KMS-11 (cell line): ENCODE data around the gene VPREB1.
"Not testable (repeated sequence)": the region's sequence is repeated elsewhere in the genome, so short reads cannot be mapped to it uniquely, and the experiment has no call there.

Experiments
- H2AFZ ChIP-seq: fragments of 200-600 bp; sonication (generic); 2 replicates; pipeline ENCODE4 v1.6.1; 2016; ENCODE audit warnings: antibody characterized with exemption, mixed run types, low read depth
- H3K27ac ChIP-seq: fragments of 200-600 bp; sonication (generic); 2 replicates; pipeline ENCODE4 v1.6.1; 2016; ENCODE audit warnings: mild to moderate bottlenecking, mixed run types
- H3K27me3 ChIP-seq: fragments of 200-600 bp; sonication (generic); 2 replicates; pipeline ENCODE4 v1.6.1; 2017; ENCODE audit warnings: mild to moderate bottlenecking, low read depth, mixed run types, moderate library complexity; ENCODE audit not compliant: insufficient read depth
- H3K36me3 ChIP-seq: fragments of 200-600 bp; sonication (generic); 2 replicates; pipeline ENCODE4 v1.6.1; 2017; ENCODE audit warnings: mild to moderate bottlenecking, mixed run types; ENCODE audit not compliant: insufficient read depth
- H3K4me1 ChIP-seq: fragments of 200-600 bp; sonication (generic); 2 replicates; pipeline ENCODE4 v1.6.1; 2016; ENCODE audit warnings: mild to moderate bottlenecking, low read depth, mixed run types; ENCODE audit not compliant: poor library complexity, severe bottlenecking
- H3K4me2 ChIP-seq: fragments of 200-600 bp; sonication (generic); 2 replicates; pipeline ENCODE4 v1.7.0; 2016; ENCODE audit warnings: mild to moderate bottlenecking, mixed run types
- H3K4me3 ChIP-seq: fragments of 200-600 bp; sonication (generic); IDR thresholded peaks from 2 replicates; pipeline ENCODE4 v1.6.1; 2017; ENCODE audit warnings: low read depth, low read length, mixed read lengths; ENCODE audit not compliant: insufficient read depth
- H3K79me2 ChIP-seq: fragments of 200-600 bp; sonication (generic); 2 replicates; pipeline ENCODE4 v1.6.1; 2016; ENCODE audit warnings: low read depth, mixed run types; ENCODE audit not compliant: insufficient read depth
- H3K9ac ChIP-seq: fragments of 200-600 bp; sonication (generic); 2 replicates; pipeline ENCODE4 v1.6.1; 2016; ENCODE audit warnings: mild to moderate bottlenecking, mixed run types
- H4K20me1 ChIP-seq: fragments of 200-600 bp; sonication (generic); 2 replicates; pipeline ENCODE4 v1.6.1; 2016; ENCODE audit warnings: mild to moderate bottlenecking, mixed run types; ENCODE audit not compliant: insufficient read depth
- CTCF ChIP-seq: fragments of 200-600 bp; sonication (generic); conservative IDR thresholded peaks from 2 replicates; pipeline ENCODE4 v1.6.1; 2017; ENCODE audit warnings: low read depth, mild to moderate bottlenecking, antibody characterized with exemption, low read length, moderate library complexity, mixed read lengths

Gene VPREB1

GRCh38 chr22:22215659-22216449 is 28.7 kb upstream of the VPREB1 start:
- no peaks in the 10 kb centered on the region for H4K20me1 ChIP-seq
- H3K27me3 ChIP-seq, result no peaks in the 10 kb centered on the region
- H3K4me1 ChIP-seq, result no peaks in the 10 kb centered on the region
- no peak overlapping the region for H3K4me2 ChIP-seq
- H3K79me2 ChIP-seq, result no peaks in the 10 kb centered on the region
- no peaks in the 10 kb centered on the region for H3K36me3 ChIP-seq
- no peak for TF ChIP-seq CTCF
- H3K27ac ChIP-seq, result no peak overlapping the region
- H3K9ac ChIP-seq, result no peak overlapping the region
- no peak overlapping the region for H2AFZ ChIP-seq
- H3K4me3 ChIP-seq, result no peak overlapping the region

GRCh38 chr22:22216450-22216959 is 28.1 kb upstream of the VPREB1 start:
- no peak for TF ChIP-seq CTCF
- Histone ChIP-seq H3K27me3 (no peaks in the 10 kb centered on the region), H3K4me2 (no peak overlapping the region), H3K9ac (no peak overlapping the region), H3K4me1 (no peaks in the 10 kb centered on the region), H3K27ac (no peak overlapping the region), H3K4me3 (no peak overlapping the region), H4K20me1 (no peaks in the 10 kb centered on the region), H3K36me3 (no peaks in the 10 kb centered on the region), H3K79me2 (no peaks in the 10 kb centered on the region), H2AFZ (no peak overlapping the region)

- Histone ChIP-seq H3K27ac (no peak overlapping the region), H3K4me2 (no peak overlapping the region), H3K4me3 (no peak overlapping the region), H2AFZ (no peak overlapping the region), H3K9ac (no peak overlapping the region), H3K4me1 (no peaks in the 10 kb centered on the region), H3K79me2 (no peaks in the 10 kb centered on the region), H3K36me3 (no peaks in the 10 kb centered on the region), H3K27me3 (no peaks in the 10 kb centered on the region), H4K20me1 (no peaks in the 10 kb centered on the region)
- TF ChIP-seq CTCF, result no peak
Measured at GRCh38 chr22:22218302-22218701, 26.3 kb upstream of the VPREB1 start.

GRCh38 chr22:22219140-22219996 is 25.2 kb upstream of the VPREB1 start:
- no peaks in the 10 kb centered on the region for H3K4me1 ChIP-seq
- no peak for TF ChIP-seq CTCF
- H3K9ac ChIP-seq, result no peak overlapping the region
- no peaks in the 10 kb centered on the region for H4K20me1 ChIP-seq
- H3K27me3 ChIP-seq, result no peaks in the 10 kb centered on the region
- no peaks in the 10 kb centered on the region for H3K79me2 ChIP-seq
- H3K4me3 ChIP-seq, result no peak overlapping the region
- no peak overlapping the region for H3K27ac ChIP-seq
- no peaks in the 10 kb centered on the region for H3K36me3 ChIP-seq
- H2AFZ ChIP-seq, result no peak overlapping the region
- H3K4me2 ChIP-seq, result no peak overlapping the region

- H3K79me2 ChIP-seq, H3K4me2 ChIP-seq, H3K27ac ChIP-seq, H4K20me1 ChIP-seq, H3K4me1 ChIP-seq, H3K27me3 ChIP-seq, H3K9ac ChIP-seq, H3K4me3 ChIP-seq, H2AFZ ChIP-seq, H3K36me3 ChIP-seq: not testable (repeated sequence)
Measured at GRCh38 chr22:22221043-22221442, 23.5 kb upstream of the VPREB1 start.
